HEK293 (cell line): ENCODE results near the gene SARNP.

ENCODE experiments used
- HOXA7 ChIP-seq: sonication (generic); formaldehyde crosslinking; IDR thresholded peaks from 2 replicates; pipeline ENCODE4 v1.8.1; 2022; ENCODE audit warnings: missing genetic modification reagents, borderline replicate concordance
- KLF8 ChIP-seq: fragments of 450-650 bp; formaldehyde crosslinking; IDR thresholded peaks from 2 replicates; pipeline ENCODE4 v1.5.1; 2016; ENCODE audit warnings: missing biosample characterization, missing genetic modification characterization
- REPIN1 ChIP-seq: fragments of 450-650 bp; formaldehyde crosslinking; IDR thresholded peaks from 2 replicates; pipeline ENCODE4 v1.5.1; 2017; ENCODE audit warnings: missing biosample characterization, missing genetic modification characterization, low read depth
- ZBTB1 ChIP-seq: fragments of 450-650 bp; formaldehyde crosslinking; IDR thresholded peaks from 2 replicates; pipeline ENCODE4 v1.5.1; 2016; ENCODE audit warnings: missing biosample characterization, missing genetic modification characterization
- ZBTB20 ChIP-seq: fragments of 450-650 bp; formaldehyde crosslinking; IDR thresholded peaks from 2 replicates; pipeline ENCODE4 v1.5.1; 2016; ENCODE audit warnings: missing biosample characterization, missing genetic modification characterization
- ZFP37 ChIP-seq: fragments of 450-650 bp; formaldehyde crosslinking; IDR thresholded peaks from 2 replicates; pipeline ENCODE4 v1.5.1; 2016; ENCODE audit warnings: missing biosample characterization, missing genetic modification characterization
- ZIC2 ChIP-seq: fragments of 450-650 bp; formaldehyde crosslinking; IDR thresholded peaks from 2 replicates; pipeline ENCODE4 v1.5.1; 2016; ENCODE audit warnings: missing biosample characterization, missing genetic modification characterization
- ZNF10 ChIP-seq: fragments of 450-650 bp; formaldehyde crosslinking; IDR thresholded peaks from 2 replicates; pipeline ENCODE4 v1.5.1; 2017; ENCODE audit warnings: missing biosample characterization, missing genetic modification characterization
- ZNF112 ChIP-seq: fragments of 450-650 bp; formaldehyde crosslinking; IDR thresholded peaks from 2 replicates; pipeline ENCODE4 v1.5.0; 2017; ENCODE audit warnings: missing biosample characterization, missing genetic modification characterization
- ZNF121 ChIP-seq: fragments of 450-650 bp; formaldehyde crosslinking; IDR thresholded peaks from 2 replicates; pipeline ENCODE4 v1.5.1; 2016; ENCODE audit warnings: missing biosample characterization, missing genetic modification characterization
- ZNF174 ChIP-seq: fragments of 450-650 bp; formaldehyde crosslinking; IDR thresholded peaks from 2 replicates; pipeline ENCODE4 v1.5.0; 2017; ENCODE audit warnings: missing biosample characterization, mild to moderate bottlenecking, missing genetic modification characterization
- ZNF175 ChIP-seq: fragments of 450-650 bp; formaldehyde crosslinking; IDR thresholded peaks from 2 replicates; pipeline ENCODE4 v1.5.1; 2016; ENCODE audit warnings: missing biosample characterization, missing genetic modification characterization
- ZNF211 ChIP-seq: fragments of 450-650 bp; formaldehyde crosslinking; IDR thresholded peaks from 2 replicates; pipeline ENCODE4 v1.5.1; 2016; ENCODE audit warnings: low read depth, missing biosample characterization, missing genetic modification characterization
- ZNF23 ChIP-seq: fragments of 450-650 bp; formaldehyde crosslinking; IDR thresholded peaks from 2 replicates; pipeline ENCODE4 v1.5.1; 2016; ENCODE audit warnings: missing biosample characterization, missing genetic modification characterization, borderline replicate concordance
- ZNF274 ChIP-seq, 2 experiments: fragments of 200-500 bp in 1 of 2; fragments of 450-650 bp in 1 of 2; sonication (Bioruptor generic) in 1 of 2; formaldehyde crosslinking in 1 of 2; IDR thresholded peaks; 2 replicates each; pipeline versions ENCODE4 v1.5.1 to v1.6.1; 2014 to 2016; ENCODE audit warnings: borderline replicate concordance in 1 of 2, inconsistent platforms in 1 of 2, low read length in 1 of 2, missing biosample characterization in 1 of 2, missing genetic modification characterization in 1 of 2
- ZNF324 ChIP-seq: fragments of 450-650 bp; formaldehyde crosslinking; IDR thresholded peaks from 2 replicates; pipeline ENCODE4 v1.5.1; 2016; ENCODE audit warnings: missing biosample characterization, missing genetic modification characterization
- ZNF600 ChIP-seq: fragments of 450-650 bp; formaldehyde crosslinking; IDR thresholded peaks from 2 replicates; pipeline ENCODE4 v1.5.1; 2016; ENCODE audit warnings: missing biosample characterization, missing genetic modification characterization
- ZNF776 ChIP-seq: fragments of 450-650 bp; formaldehyde crosslinking; IDR thresholded peaks from 2 replicates; pipeline ENCODE4 v1.5.0; 2017; ENCODE audit warnings: missing biosample characterization, missing genetic modification characterization, borderline replicate concordance
- ZNF830 ChIP-seq: fragments of 450-650 bp; IDR thresholded peaks from 2 replicates; pipeline ENCODE4 v1.5.0; 2018; ENCODE audit warnings: missing biosample characterization, missing genetic modification characterization, low read depth, mild to moderate bottlenecking, moderate library complexity
- ZSCAN16 ChIP-seq: fragments of 450-650 bp; formaldehyde crosslinking; IDR thresholded peaks from 2 replicates; pipeline ENCODE4 v1.5.1; 2016; ENCODE audit warnings: missing biosample characterization, missing genetic modification characterization
- ZSCAN23 ChIP-seq: fragments of 450-650 bp; formaldehyde crosslinking; IDR thresholded peaks from 2 replicates; pipeline ENCODE4 v1.5.1; 2016; ENCODE audit warnings: missing biosample characterization, missing genetic modification characterization
- ZSCAN30 ChIP-seq: fragments of 450-650 bp; IDR thresholded peaks from 2 replicates; pipeline ENCODE4 v1.5.1; 2018; ENCODE audit warnings: missing biosample characterization, mild to moderate bottlenecking, missing genetic modification characterization, moderate library complexity
- TF ChIP-seq, protein P1 (sequence below): fragments of 450-650 bp; formaldehyde crosslinking; IDR thresholded peaks from 2 replicates; pipeline ENCODE4 v1.5.1; 2016; ENCODE audit warnings: missing biosample characterization, missing genetic modification characterization
- TF ChIP-seq, protein P2 (sequence below): fragments of 450-650 bp; formaldehyde crosslinking; optimal IDR thresholded peaks from 2 replicates; pipeline ENCODE3; 2016; ENCODE audit warnings: missing biosample characterization, mild to moderate bottlenecking, missing genetic modification characterization
- TF ChIP-seq, protein P3 (sequence below): fragments of 450-650 bp; formaldehyde crosslinking; IDR thresholded peaks from 2 replicates; pipeline ENCODE4 v1.5.1; 2016; ENCODE audit warnings: missing biosample characterization, missing genetic modification characterization
- TF ChIP-seq, protein P4 (sequence below): fragments of 450-650 bp; IDR thresholded peaks from 2 replicates; pipeline ENCODE4 v1.5.1; 2018; ENCODE audit warnings: missing biosample characterization, mild to moderate bottlenecking, missing genetic modification characterization
- TF ChIP-seq, protein P5 (sequence below): fragments of 450-650 bp; formaldehyde crosslinking; IDR thresholded peaks from 2 replicates; pipeline ENCODE4 v1.5.1; 2016; ENCODE audit warnings: missing biosample characterization, missing genetic modification characterization
- TF ChIP-seq, protein P6 (sequence below): fragments of 450-650 bp; formaldehyde crosslinking; IDR thresholded peaks from 2 replicates; pipeline ENCODE4 v1.5.1; 2017; ENCODE audit warnings: missing biosample characterization, missing genetic modification characterization

Gene SARNP

DNA sequence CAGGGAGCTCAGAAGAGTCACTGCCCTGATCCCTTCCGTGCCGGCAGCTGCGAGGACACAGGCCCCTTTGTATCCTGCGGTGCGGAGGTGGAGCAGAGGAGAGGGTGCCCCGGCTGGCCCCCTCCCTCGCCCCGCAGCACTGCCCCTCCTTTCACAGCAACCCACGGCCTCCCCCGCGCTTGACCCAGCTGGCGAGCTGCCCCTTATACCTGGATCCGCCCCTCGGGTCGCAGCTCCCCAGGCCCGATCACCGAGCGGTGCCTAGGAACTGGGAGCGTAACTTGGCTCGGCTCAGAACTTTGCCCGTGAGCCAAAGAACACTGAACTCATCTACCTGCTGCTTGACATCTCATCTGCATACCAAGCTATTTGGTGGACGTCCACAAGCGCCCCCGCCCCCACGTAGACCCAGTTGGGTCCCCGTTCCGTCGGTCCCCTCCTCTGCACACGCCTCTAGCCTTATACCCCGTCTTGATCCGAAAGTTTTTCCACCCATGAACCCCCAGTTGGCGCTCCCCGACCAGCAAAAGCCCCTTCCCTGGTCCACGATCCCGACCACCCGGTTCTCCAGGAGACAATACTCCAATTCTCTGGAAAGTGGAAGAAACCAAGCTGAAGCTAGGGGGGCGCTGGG is 12.6 kb upstream of the SARNP start (continued):
- TF ChIP-seq ZNF211 (tag by site-specific recombination) = no peak
- TF ChIP-seq ZNF121 (tag by site-specific recombination) = no peak
- TF ChIP-seq ZNF600 = peak; percentile 21
- TF ChIP-seq ZSCAN23 = no peak
- TF ChIP-seq ZNF274 (IDR thresholded peaks at IDR 0.05; ENCODE audit: low read length) = no peak
- TF ChIP-seq ZNF274 (tag by site-specific recombination; IDR thresholded peaks at IDR 0.05; ENCODE audit: borderline replicate concordance) = no peak
- TF ChIP-seq ZNF112 (tag by site-specific recombination) = no peak
- 0 out of 2 replicates have a peak, but pooled peaks have one; percentile 11 for TF ChIP-seq ZBTB1 (tag by site-specific recombination)
- TF ChIP-seq REPIN1 = no peak
- TF ChIP-seq, protein P1, sequence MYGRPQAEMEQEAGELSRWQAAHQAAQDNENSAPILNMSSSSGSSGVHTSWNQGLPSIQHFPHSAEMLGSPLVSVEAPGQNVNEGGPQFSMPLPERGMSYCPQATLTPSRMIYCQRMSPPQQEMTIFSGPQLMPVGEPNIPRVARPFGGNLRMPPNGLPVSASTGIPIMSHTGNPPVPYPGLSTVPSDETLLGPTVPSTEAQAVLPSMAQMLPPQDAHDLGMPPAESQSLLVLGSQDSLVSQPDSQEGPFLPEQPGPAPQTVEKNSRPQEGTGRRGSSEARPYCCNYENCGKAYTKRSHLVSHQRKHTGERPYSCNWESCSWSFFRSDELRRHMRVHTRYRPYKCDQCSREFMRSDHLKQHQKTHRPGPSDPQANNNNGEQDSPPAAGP (tag by site-specific recombination) = no peak
- TF ChIP-seq ZNF23 (tag by site-specific recombination) = no peak
- TF ChIP-seq ZNF776 = no peak
- TF ChIP-seq ZSCAN16 (tag by site-specific recombination) = no peak
- TF ChIP-seq, protein P2, sequence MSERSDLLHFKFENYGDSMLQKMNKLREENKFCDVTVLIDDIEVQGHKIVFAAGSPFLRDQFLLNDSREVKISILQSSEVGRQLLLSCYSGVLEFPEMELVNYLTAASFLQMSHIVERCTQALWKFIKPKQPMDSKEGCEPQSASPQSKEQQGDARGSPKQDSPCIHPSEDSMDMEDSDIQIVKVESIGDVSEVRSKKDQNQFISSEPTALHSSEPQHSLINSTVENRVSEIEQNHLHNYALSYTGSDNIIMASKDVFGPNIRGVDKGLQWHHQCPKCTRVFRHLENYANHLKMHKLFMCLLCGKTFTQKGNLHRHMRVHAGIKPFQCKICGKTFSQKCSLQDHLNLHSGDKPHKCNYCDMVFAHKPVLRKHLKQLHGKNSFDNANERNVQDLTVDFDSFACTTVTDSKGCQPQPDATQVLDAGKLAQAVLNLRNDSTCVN (tag by site-specific recombination) = peak; percentile 35
- 0 out of 2 replicates have a peak, but pooled peaks have one; percentile 15 for TF ChIP-seq ZNF324 (tag by site-specific recombination)
- TF ChIP-seq, protein P3, sequence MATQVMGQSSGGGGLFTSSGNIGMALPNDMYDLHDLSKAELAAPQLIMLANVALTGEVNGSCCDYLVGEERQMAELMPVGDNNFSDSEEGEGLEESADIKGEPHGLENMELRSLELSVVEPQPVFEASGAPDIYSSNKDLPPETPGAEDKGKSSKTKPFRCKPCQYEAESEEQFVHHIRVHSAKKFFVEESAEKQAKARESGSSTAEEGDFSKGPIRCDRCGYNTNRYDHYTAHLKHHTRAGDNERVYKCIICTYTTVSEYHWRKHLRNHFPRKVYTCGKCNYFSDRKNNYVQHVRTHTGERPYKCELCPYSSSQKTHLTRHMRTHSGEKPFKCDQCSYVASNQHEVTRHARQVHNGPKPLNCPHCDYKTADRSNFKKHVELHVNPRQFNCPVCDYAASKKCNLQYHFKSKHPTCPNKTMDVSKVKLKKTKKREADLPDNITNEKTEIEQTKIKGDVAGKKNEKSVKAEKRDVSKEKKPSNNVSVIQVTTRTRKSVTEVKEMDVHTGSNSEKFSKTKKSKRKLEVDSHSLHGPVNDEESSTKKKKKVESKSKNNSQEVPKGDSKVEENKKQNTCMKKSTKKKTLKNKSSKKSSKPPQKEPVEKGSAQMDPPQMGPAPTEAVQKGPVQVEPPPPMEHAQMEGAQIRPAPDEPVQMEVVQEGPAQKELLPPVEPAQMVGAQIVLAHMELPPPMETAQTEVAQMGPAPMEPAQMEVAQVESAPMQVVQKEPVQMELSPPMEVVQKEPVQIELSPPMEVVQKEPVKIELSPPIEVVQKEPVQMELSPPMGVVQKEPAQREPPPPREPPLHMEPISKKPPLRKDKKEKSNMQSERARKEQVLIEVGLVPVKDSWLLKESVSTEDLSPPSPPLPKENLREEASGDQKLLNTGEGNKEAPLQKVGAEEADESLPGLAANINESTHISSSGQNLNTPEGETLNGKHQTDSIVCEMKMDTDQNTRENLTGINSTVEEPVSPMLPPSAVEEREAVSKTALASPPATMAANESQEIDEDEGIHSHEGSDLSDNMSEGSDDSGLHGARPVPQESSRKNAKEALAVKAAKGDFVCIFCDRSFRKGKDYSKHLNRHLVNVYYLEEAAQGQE (tag by site-specific recombination) = 0 out of 2 replicates have a peak, but pooled peaks have one; percentile 4
- TF ChIP-seq HOXA7 (CRISPR knock-in tag) = no peak
- TF ChIP-seq ZBTB20 (tag by site-specific recombination) = peak; percentile 12; the same call in 1 of the 2 replicates
- TF ChIP-seq ZNF830 (tag by site-specific recombination) = no peak
- TF ChIP-seq, protein P4, sequence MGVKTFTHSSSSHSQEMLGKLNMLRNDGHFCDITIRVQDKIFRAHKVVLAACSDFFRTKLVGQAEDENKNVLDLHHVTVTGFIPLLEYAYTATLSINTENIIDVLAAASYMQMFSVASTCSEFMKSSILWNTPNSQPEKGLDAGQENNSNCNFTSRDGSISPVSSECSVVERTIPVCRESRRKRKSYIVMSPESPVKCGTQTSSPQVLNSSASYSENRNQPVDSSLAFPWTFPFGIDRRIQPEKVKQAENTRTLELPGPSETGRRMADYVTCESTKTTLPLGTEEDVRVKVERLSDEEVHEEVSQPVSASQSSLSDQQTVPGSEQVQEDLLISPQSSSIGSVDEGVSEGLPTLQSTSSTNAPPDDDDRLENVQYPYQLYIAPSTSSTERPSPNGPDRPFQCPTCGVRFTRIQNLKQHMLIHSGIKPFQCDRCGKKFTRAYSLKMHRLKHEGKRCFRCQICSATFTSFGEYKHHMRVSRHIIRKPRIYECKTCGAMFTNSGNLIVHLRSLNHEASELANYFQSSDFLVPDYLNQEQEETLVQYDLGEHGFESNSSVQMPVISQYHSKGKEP = no peak
- TF ChIP-seq ZIC2 = peak; percentile 87
- TF ChIP-seq ZFP37 (tag by site-specific recombination) = peak; percentile 22; the same call in 1 of the 2 replicates
- TF ChIP-seq, protein P5, sequence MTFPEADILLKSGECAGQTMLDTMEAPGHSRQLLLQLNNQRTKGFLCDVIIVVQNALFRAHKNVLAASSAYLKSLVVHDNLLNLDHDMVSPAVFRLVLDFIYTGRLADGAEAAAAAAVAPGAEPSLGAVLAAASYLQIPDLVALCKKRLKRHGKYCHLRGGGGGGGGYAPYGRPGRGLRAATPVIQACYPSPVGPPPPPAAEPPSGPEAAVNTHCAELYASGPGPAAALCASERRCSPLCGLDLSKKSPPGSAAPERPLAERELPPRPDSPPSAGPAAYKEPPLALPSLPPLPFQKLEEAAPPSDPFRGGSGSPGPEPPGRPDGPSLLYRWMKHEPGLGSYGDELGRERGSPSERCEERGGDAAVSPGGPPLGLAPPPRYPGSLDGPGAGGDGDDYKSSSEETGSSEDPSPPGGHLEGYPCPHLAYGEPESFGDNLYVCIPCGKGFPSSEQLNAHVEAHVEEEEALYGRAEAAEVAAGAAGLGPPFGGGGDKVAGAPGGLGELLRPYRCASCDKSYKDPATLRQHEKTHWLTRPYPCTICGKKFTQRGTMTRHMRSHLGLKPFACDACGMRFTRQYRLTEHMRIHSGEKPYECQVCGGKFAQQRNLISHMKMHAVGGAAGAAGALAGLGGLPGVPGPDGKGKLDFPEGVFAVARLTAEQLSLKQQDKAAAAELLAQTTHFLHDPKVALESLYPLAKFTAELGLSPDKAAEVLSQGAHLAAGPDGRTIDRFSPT (tag by site-specific recombination) = peak; percentile 71
- no peak for TF ChIP-seq ZNF175 (tag by site-specific recombination)
- TF ChIP-seq KLF8 = no peak
- peak; percentile 7; the same call in 1 of the 2 replicates for TF ChIP-seq ZSCAN30
- TF ChIP-seq, protein P6, sequence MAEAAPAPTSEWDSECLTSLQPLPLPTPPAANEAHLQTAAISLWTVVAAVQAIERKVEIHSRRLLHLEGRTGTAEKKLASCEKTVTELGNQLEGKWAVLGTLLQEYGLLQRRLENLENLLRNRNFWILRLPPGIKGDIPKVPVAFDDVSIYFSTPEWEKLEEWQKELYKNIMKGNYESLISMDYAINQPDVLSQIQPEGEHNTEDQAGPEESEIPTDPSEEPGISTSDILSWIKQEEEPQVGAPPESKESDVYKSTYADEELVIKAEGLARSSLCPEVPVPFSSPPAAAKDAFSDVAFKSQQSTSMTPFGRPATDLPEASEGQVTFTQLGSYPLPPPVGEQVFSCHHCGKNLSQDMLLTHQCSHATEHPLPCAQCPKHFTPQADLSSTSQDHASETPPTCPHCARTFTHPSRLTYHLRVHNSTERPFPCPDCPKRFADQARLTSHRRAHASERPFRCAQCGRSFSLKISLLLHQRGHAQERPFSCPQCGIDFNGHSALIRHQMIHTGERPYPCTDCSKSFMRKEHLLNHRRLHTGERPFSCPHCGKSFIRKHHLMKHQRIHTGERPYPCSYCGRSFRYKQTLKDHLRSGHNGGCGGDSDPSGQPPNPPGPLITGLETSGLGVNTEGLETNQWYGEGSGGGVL = 0 out of 2 replicates have a peak, but pooled peaks have one; percentile 11
- no peak for TF ChIP-seq ZNF174
- TF ChIP-seq ZNF10 (tag by site-specific recombination) = no peak
